Liver (tissue), 9 donors: ENCODE data around the gene KLRC2. TPM values are rescaled to one million over a fixed set of nuclear protein-coding genes. Genes with fewer than 3 reads are reported as not detected.

ENCODE experiments used
- DNase-seq: peaks from one replicate; pipeline ENCODE4 v3.0.0-alpha.2; 2017; ENCODE audit warnings: low spot score
- H3K27ac ChIP-seq, 2 donors: one replicate each; pipeline ENCODE4 v1.7.0; 2013; ENCODE audit warnings: inconsistent platforms in 2 of 2, low read length in 2 of 2, control low read depth in 1 of 2, low read depth in 1 of 2, mild to moderate bottlenecking in 1 of 2
- H3K27me3 ChIP-seq, 4 donors: one replicate each; pipeline versions ENCODE4 v1.6.1 to v1.7.0; 2013; ENCODE audit warnings: low read length in 3 of 4, inconsistent platforms in 1 of 4, mild to moderate bottlenecking in 1 of 4, moderate library complexity in 1 of 4; ENCODE audit not compliant: control insufficient read depth in 4 of 4, insufficient read depth in 4 of 4
- H3K36me3 ChIP-seq, 4 donors: one replicate each; pipeline versions ENCODE4 v1.6.1 to v1.7.0; 2013; ENCODE audit warnings: low read length in 3 of 4, mild to moderate bottlenecking in 3 of 4, low read depth in 1 of 4, moderate library complexity in 1 of 4; ENCODE audit not compliant: control insufficient read depth in 4 of 4, insufficient read depth in 3 of 4
- H3K4me1 ChIP-seq, 4 donors: one replicate each; pipeline versions ENCODE4 v1.6.1 to v1.7.0; 2013; ENCODE audit warnings: low read length in 3 of 4, mild to moderate bottlenecking in 3 of 4, moderate library complexity in 1 of 4; ENCODE audit not compliant: control insufficient read depth in 4 of 4, insufficient read depth in 4 of 4
- H3K4me3 ChIP-seq, 3 donors: one replicate each; pipeline versions ENCODE4 v1.6.1 to v1.7.0; 2013; ENCODE audit warnings: low read length in 3 of 3, control low read depth in 1 of 3, low read depth in 1 of 3, mild to moderate bottlenecking in 1 of 3
- H3K9ac ChIP-seq, 2 donors: one replicate each; pipeline ENCODE4 v1.7.0; 2013; ENCODE audit warnings: low read length in 2 of 2, mild to moderate bottlenecking in 2 of 2, moderate library complexity in 2 of 2, control low read depth in 1 of 2, low read depth in 1 of 2
- H3K9me3 ChIP-seq, 4 donors: one replicate each; pipeline versions ENCODE4 v1.6.1 to v1.7.0; 2013; ENCODE audit warnings: low read length in 3 of 4; ENCODE audit not compliant: control insufficient read depth in 4 of 4
- ATF3 ChIP-seq: IDR thresholded peaks from 2 replicates; pipeline ENCODE4 v1.6.1; 2016; ENCODE audit warnings: antibody characterized with exemption
- EGR1 ChIP-seq, 2 donors: IDR thresholded peaks; 2 replicates each; pipeline ENCODE4 v1.6.1; 2016 to 2018; ENCODE audit warnings: antibody characterized with exemption in 2 of 2, low read depth in 2 of 2
- FOXA1 ChIP-seq: IDR thresholded peaks from 2 replicates; pipeline ENCODE4 v1.6.1; 2016; ENCODE audit warnings: antibody characterized with exemption
- FOXA2 ChIP-seq: IDR thresholded peaks from 2 replicates; pipeline ENCODE4 v1.6.1; 2016; ENCODE audit warnings: antibody characterized with exemption
- GABPA ChIP-seq, 2 donors: IDR thresholded peaks in 1 of 2; conservative IDR thresholded peaks in 1 of 2; 2 replicates each; pipeline ENCODE4 v1.6.1; 2016; ENCODE audit warnings: antibody characterized with exemption in 2 of 2, mild to moderate bottlenecking in 1 of 2, moderate library complexity in 1 of 2
- HNF4A ChIP-seq, 2 donors: conservative IDR thresholded peaks; 2 replicates each; pipeline ENCODE4 v1.6.1; 2016; ENCODE audit warnings: antibody characterized with exemption in 2 of 2, mild to moderate bottlenecking in 2 of 2
- HNF4G ChIP-seq: IDR thresholded peaks from 2 replicates; pipeline ENCODE4 v1.6.1; 2016; ENCODE audit warnings: antibody characterized with exemption
- JUND ChIP-seq, 2 donors: IDR thresholded peaks; 2 replicates each; pipeline ENCODE4 v1.6.1; 2016; ENCODE audit warnings: antibody characterized with exemption in 2 of 2
- NR2F2 ChIP-seq: IDR thresholded peaks from 2 replicates; pipeline ENCODE4 v1.6.1; 2016; ENCODE audit warnings: antibody characterized with exemption
- RAD21 ChIP-seq, 2 donors: IDR thresholded peaks; 2 replicates each; pipeline ENCODE4 v1.6.1; 2016; ENCODE audit warnings: antibody characterized with exemption in 2 of 2, mild to moderate bottlenecking in 2 of 2
- RXRA ChIP-seq, 2 donors: IDR thresholded peaks; 2 replicates each; pipeline ENCODE4 v1.6.1; 2017 to 2018; ENCODE audit warnings: antibody characterized with exemption in 2 of 2, mild to moderate bottlenecking in 1 of 2
- SP1 ChIP-seq: IDR thresholded peaks from 2 replicates; pipeline ENCODE4 v1.6.1; 2018; ENCODE audit warnings: antibody characterized with exemption, mild to moderate bottlenecking
- TAF1 ChIP-seq: conservative IDR thresholded peaks from 2 replicates; pipeline ENCODE4 v1.6.1; 2016; ENCODE audit warnings: antibody characterized with exemption, mild to moderate bottlenecking
- YY1 ChIP-seq: IDR thresholded peaks from 2 replicates; pipeline ENCODE4 v1.6.1; 2016; ENCODE audit warnings: antibody characterized with exemption, mild to moderate bottlenecking
- ZBTB33 ChIP-seq: IDR thresholded peaks from 2 replicates; pipeline ENCODE4 v1.6.1; 2016; ENCODE audit warnings: antibody characterized with exemption
- WGBS: extraction: QIAGEN DNeasy Blood & Tissue Kit; methylation state at CpG from one replicate; pipeline ENCODE4 v1.1.7; 2013; 5-methylcytosine and 5-hydroxymethylcytosine counted together
- polyA plus RNA-seq, 2 donors: library from polyadenylated mRNA; stranded (reverse) in 1 of 2; unstranded in 1 of 2; fragments of 200-250 nt in 1 of 2; fragments of >200 nt in 1 of 2; fragmentation: Nextera tagmentation in 1 of 2; extraction: Ambion mirVana in 1 of 2; gene quantifications; one replicate each; pipeline versions ENCODE4 v1.2.1 to v1.2.3, GENCODE V29; 2013 to 2015
- total RNA-seq, 2 donors: library from RNA; depleted of rRNA; stranded (reverse); fragments of >200 nt; gene quantifications; one replicate each; pipeline ENCODE4 v1.2.3, GENCODE V29; 2014
- TF ChIP-seq, protein P1 (sequence below): IDR thresholded peaks from 2 replicates; pipeline ENCODE4 v1.6.1; 2016; ENCODE audit warnings: antibody characterized with exemption
- TF ChIP-seq, protein P2 (sequence below): fragments of 150-350 bp; IDR thresholded peaks from 2 replicates; pipeline ENCODE4 v1.5.1; 2017; ENCODE audit warnings: improper control_type of control experiment, low read depth, low read length; ENCODE audit not compliant: missing input control
- TF ChIP-seq, protein P3 (sequence below): IDR thresholded peaks from 2 replicates; pipeline ENCODE4 v1.6.1; 2016; ENCODE audit warnings: antibody characterized with exemption, mild to moderate bottlenecking
- donor health status: healthy.
- donor health status: healthy.
- donor health status: healthy.
- donor health status: healthy.
- donor health status: healthy.

The KLRC2 gene
- total and polyA plus RNA-seq, 4 donors, result 0.13 to 1.5 (median 0.28) TPM

GRCh38 chr12:10386857-10387256, 49.0 kb downstream of the KLRC2 start:
- Histone ChIP-seq H3K36me3 (no peaks in the 10 kb centered on the region), H3K4me3 (no peak overlapping the region), H3K4me1 (no peaks in the 10 kb centered on the region), H3K9ac (no peak overlapping the region), H3K27ac (no peak overlapping the region), H3K27me3 (peaks cover 0 to under 1% (median 0%) of the 10 kb centered on the region in 4 donors), H3K9me3 (peaks cover 0 to 2% (median 0%) of the 10 kb centered on the region in 4 donors)
- TF ChIP-seq RAD21 (IDR thresholded peaks at IDR 0.05), result no peak
- TF ChIP-seq, protein P1, sequence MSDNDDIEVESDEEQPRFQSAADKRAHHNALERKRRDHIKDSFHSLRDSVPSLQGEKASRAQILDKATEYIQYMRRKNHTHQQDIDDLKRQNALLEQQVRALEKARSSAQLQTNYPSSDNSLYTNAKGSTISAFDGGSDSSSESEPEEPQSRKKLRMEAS, result no peak
- no peak for TF ChIP-seq ATF3
- TF ChIP-seq FOXA2, result no peak
- TF ChIP-seq SP1, result no peak
- TF ChIP-seq, protein P2, sequence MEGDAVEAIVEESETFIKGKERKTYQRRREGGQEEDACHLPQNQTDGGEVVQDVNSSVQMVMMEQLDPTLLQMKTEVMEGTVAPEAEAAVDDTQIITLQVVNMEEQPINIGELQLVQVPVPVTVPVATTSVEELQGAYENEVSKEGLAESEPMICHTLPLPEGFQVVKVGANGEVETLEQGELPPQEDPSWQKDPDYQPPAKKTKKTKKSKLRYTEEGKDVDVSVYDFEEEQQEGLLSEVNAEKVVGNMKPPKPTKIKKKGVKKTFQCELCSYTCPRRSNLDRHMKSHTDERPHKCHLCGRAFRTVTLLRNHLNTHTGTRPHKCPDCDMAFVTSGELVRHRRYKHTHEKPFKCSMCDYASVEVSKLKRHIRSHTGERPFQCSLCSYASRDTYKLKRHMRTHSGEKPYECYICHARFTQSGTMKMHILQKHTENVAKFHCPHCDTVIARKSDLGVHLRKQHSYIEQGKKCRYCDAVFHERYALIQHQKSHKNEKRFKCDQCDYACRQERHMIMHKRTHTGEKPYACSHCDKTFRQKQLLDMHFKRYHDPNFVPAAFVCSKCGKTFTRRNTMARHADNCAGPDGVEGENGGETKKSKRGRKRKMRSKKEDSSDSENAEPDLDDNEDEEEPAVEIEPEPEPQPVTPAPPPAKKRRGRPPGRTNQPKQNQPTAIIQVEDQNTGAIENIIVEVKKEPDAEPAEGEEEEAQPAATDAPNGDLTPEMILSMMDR, result no peak
- no peak for TF ChIP-seq RXRA (IDR thresholded peaks at IDR 0.05)
- TF ChIP-seq GABPA (IDR thresholded peaks at IDR 0.05 in 1 of 2, conservative IDR thresholded peaks at IDR 0.05 in 1 of 2), result no peak
- no peak for TF ChIP-seq ZBTB33
- TF ChIP-seq NR2F2, result no peak
- TF ChIP-seq HNF4G, result no peak
- TF ChIP-seq, protein P3, sequence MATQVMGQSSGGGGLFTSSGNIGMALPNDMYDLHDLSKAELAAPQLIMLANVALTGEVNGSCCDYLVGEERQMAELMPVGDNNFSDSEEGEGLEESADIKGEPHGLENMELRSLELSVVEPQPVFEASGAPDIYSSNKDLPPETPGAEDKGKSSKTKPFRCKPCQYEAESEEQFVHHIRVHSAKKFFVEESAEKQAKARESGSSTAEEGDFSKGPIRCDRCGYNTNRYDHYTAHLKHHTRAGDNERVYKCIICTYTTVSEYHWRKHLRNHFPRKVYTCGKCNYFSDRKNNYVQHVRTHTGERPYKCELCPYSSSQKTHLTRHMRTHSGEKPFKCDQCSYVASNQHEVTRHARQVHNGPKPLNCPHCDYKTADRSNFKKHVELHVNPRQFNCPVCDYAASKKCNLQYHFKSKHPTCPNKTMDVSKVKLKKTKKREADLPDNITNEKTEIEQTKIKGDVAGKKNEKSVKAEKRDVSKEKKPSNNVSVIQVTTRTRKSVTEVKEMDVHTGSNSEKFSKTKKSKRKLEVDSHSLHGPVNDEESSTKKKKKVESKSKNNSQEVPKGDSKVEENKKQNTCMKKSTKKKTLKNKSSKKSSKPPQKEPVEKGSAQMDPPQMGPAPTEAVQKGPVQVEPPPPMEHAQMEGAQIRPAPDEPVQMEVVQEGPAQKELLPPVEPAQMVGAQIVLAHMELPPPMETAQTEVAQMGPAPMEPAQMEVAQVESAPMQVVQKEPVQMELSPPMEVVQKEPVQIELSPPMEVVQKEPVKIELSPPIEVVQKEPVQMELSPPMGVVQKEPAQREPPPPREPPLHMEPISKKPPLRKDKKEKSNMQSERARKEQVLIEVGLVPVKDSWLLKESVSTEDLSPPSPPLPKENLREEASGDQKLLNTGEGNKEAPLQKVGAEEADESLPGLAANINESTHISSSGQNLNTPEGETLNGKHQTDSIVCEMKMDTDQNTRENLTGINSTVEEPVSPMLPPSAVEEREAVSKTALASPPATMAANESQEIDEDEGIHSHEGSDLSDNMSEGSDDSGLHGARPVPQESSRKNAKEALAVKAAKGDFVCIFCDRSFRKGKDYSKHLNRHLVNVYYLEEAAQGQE, result no peak
- TF ChIP-seq HNF4A (conservative IDR thresholded peaks at IDR 0.05), result no peak
- TF ChIP-seq TAF1, result no peak
- no peak for TF ChIP-seq YY1
- TF ChIP-seq JUND (IDR thresholded peaks at IDR 0.05), result no peak
- TF ChIP-seq FOXA1, result no peak
- 47% methylated on average over 1 of the region's 1 CpG for WGBS
- no peak for DNase-seq

DNA sequence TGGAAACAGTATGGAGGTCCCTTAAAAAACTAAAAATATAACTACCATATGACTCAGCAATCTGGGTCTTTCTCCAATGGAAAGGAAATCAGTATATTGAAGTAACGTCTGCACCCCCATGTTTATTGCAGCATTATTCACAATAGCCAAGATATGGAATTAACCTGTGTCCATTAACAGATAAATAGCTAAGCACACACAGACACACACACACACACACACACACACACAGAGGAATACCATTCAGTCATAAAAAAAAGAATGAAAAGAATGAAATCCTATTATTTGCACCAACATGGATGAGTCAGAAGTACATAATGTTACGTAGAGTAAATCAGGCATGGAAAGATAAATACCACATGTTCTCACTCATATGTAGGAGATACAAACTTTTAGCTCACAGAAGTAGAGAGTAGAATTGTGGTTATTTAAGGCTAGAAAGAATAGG, 50.6 kb downstream of the KLRC2 start:
- no peak for DNase-seq
- H3K4me1 ChIP-seq, result no peaks in the 10 kb centered on the region
- TF ChIP-seq HNF4G (no peak), FOXA2 (no peak), JUND (IDR thresholded peaks at IDR 0.05) (no peak), RXRA (IDR thresholded peaks at IDR 0.05) (no peak), GABPA (IDR thresholded peaks at IDR 0.05 in 1 of 2, conservative IDR thresholded peaks at IDR 0.05 in 1 of 2) (no peak), FOXA1 (no peak), TAF1 (no peak), SP1 (no peak), HNF4A (conservative IDR thresholded peaks at IDR 0.05) (no peak), ATF3 (no peak), EGR1 (IDR thresholded peaks at IDR 0.05; ENCODE audit: low read depth in 2 of 2) (no peak)
- H3K27ac ChIP-seq, result no peak overlapping the region
- 74% methylated on average over 2 of the region's 2 CpGs for WGBS
- peaks cover 0 to 2% (median 0%) of the 10 kb centered on the region in 4 donors for H3K9me3 ChIP-seq
- H3K4me3 ChIP-seq, result no peak overlapping the region
- H3K27me3 ChIP-seq, result no peaks in the 10 kb centered on the region
- H3K9ac ChIP-seq, result no peak overlapping the region
- H3K36me3 ChIP-seq, result no peaks in the 10 kb centered on the region
